ENCODE results near the gene GRIP1. TPM values are rescaled to one million over a fixed set of nuclear protein-coding genes. Genes with fewer than 3 reads are reported as not detected.

GRIP1 gene
- total and polyA plus RNA-seq, 10 of the 15 experiments (the other 5 are each of a cell fraction or from before 2014, with no cell fraction given): 0.05 to 0.85 (median 0.50) TPM; not detected in 7

DNA sequence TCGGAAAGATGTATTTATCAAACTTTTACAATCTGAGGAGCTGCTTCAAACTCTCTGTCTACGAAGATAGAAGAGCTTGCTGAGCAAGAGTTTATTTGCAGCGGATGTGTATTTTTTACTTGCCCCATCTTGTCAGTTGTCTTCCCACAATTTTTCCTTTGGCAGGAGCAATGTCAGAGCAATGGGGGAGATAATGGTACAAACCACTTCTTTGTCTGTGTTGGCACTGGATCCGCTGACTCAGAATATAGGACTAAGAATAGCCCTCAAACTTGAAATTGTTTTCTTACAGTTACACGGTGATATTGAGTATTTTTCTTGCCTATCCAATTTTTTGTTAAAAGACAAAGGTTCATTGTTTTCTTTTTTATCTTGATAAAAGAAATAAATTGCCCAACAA, 348.9 kb downstream of the GRIP1 start (continued):
- no peak for TF ChIP-seq TCF12 (IDR thresholded peaks at IDR 0.05; ENCODE audit: low read depth, low read length)
- no peak for TF ChIP-seq BACH1 (IDR thresholded peaks at IDR 0.05; ENCODE audit: borderline replicate concordance)
- TF ChIP-seq, protein P1, sequence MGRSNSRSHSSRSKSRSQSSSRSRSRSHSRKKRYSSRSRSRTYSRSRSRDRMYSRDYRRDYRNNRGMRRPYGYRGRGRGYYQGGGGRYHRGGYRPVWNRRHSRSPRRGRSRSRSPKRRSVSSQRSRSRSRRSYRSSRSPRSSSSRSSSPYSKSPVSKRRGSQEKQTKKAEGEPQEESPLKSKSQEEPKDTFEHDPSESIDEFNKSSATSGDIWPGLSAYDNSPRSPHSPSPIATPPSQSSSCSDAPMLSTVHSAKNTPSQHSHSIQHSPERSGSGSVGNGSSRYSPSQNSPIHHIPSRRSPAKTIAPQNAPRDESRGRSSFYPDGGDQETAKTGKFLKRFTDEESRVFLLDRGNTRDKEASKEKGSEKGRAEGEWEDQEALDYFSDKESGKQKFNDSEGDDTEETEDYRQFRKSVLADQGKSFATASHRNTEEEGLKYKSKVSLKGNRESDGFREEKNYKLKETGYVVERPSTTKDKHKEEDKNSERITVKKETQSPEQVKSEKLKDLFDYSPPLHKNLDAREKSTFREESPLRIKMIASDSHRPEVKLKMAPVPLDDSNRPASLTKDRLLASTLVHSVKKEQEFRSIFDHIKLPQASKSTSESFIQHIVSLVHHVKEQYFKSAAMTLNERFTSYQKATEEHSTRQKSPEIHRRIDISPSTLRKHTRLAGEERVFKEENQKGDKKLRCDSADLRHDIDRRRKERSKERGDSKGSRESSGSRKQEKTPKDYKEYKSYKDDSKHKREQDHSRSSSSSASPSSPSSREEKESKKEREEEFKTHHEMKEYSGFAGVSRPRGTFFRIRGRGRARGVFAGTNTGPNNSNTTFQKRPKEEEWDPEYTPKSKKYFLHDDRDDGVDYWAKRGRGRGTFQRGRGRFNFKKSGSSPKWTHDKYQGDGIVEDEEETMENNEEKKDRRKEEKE (IDR thresholded peaks at IDR 0.05): no peak
- no peak for TF ChIP-seq TCF7 (IDR thresholded peaks at IDR 0.05; ENCODE audit: borderline replicate concordance)
- TF ChIP-seq WRNIP1 (IDR thresholded peaks at IDR 0.05; ENCODE audit: borderline replicate concordance, low read depth, low read length): no peak
- no peak for TF ChIP-seq NR2C1 (IDR thresholded peaks at IDR 0.05)

DNA sequence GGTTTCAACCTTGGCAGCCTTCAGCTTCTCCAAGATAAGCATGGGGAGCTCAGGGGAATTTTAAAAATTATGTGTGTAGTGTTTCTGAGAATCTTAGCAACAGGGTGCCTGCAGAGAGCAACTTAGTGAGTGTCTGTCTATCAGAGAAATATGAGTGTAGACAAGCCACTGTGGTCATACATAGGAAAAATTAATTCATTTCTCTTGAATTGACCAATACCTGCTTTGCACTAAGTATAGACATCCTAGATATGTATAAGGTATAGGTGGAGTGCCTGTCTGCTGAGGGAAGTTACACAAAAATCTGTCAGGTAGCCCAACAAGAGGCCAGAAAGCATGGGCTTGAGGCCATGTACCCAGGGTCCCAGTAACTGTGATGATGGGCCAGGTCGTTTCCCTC, 355.9 kb downstream of the GRIP1 start:
- no peaks in the 10 kb centered on the region for H3K4me1 ChIP-seq (ENCODE audit: control insufficient read depth, insufficient read depth, low read length)
- in situ Hi-C loops (cut with MboI) (no loop called here), intact Hi-C loops (cut with micrococcal nuclease; ENCODE audit: unreplicated experiment) (no loop called here)
- no peak for DNase-seq (ENCODE audit: low read depth, low spot score)
- H3K9me3 ChIP-seq (replicated peaks; ENCODE audit: control insufficient read depth, insufficient read depth, low read length): no peaks in the 10 kb centered on the region
- no peak overlapping the region for H3K4me3 ChIP-seq
- H3K36me3 ChIP-seq (ENCODE audit: control insufficient read depth in 2 of 2, insufficient read depth in 2 of 2, low read length in 1 of 2): peaks cover 0 to 6% of the 10 kb centered on the region in 2 experiments; a peak in 3 of 4 replicates
- ChIA-PET SMC1A (ENCODE audit: uncharacterized antibody, unreplicated experiment) (no interaction called here), POLR2A (interaction anchor here (3.2 kb wide), 1 partner anchor 20 kb away, joined by 10 read pairs; the partner anchor contains the start of gene HELB), CTCF (no interaction called here), RAD21 (ENCODE audit: unreplicated experiment) (no interaction called here)
- no peaks in the 10 kb centered on the region for H3K27me3 ChIP-seq (replicated peaks in 1 of 2; ENCODE audit: control insufficient read depth in 2 of 2, insufficient read depth in 2 of 2, low read length in 1 of 2)
- no peaks in the 10 kb centered on the region for H4K20me1 ChIP-seq (ENCODE audit: control insufficient read depth, insufficient read depth)
- no peak overlapping the region for H3K27ac ChIP-seq (ENCODE audit: control insufficient read depth, insufficient read depth)
- 83% methylated on average over 1 of the region's 1 CpG for WGBS (ENCODE audit: insufficient coverage, insufficient replicate concordance, low lambda C conversion rate, missing lambda C conversion rate)
- H2AFZ ChIP-seq (ENCODE audit: control insufficient read depth, low read depth, low read length): no peak overlapping the region
- BruUV-seq (replicated peaks): no TSS peak
- H3K79me2 ChIP-seq (ENCODE audit: control insufficient read depth, insufficient read depth, low read length): no peaks in the 10 kb centered on the region
- H3K4me2 ChIP-seq (ENCODE audit: control insufficient read depth, insufficient read depth): no peak overlapping the region
- no peak overlapping the region for H3K9ac ChIP-seq (ENCODE audit: control insufficient read depth, insufficient read depth, low read length)
- no peak for TF ChIP-seq TCF7 (IDR thresholded peaks at IDR 0.05; ENCODE audit: borderline replicate concordance)
- no peak for TF ChIP-seq ESRRA (IDR thresholded peaks at IDR 0.05; ENCODE audit: low read length)
- no peak for TF ChIP-seq SREBF2 (IDR thresholded peaks at IDR 0.05; ENCODE audit: low read length)
- no peak for TF ChIP-seq ZBED1 (IDR thresholded peaks at IDR 0.05; ENCODE audit: borderline replicate concordance)
- TF ChIP-seq, protein P2, sequence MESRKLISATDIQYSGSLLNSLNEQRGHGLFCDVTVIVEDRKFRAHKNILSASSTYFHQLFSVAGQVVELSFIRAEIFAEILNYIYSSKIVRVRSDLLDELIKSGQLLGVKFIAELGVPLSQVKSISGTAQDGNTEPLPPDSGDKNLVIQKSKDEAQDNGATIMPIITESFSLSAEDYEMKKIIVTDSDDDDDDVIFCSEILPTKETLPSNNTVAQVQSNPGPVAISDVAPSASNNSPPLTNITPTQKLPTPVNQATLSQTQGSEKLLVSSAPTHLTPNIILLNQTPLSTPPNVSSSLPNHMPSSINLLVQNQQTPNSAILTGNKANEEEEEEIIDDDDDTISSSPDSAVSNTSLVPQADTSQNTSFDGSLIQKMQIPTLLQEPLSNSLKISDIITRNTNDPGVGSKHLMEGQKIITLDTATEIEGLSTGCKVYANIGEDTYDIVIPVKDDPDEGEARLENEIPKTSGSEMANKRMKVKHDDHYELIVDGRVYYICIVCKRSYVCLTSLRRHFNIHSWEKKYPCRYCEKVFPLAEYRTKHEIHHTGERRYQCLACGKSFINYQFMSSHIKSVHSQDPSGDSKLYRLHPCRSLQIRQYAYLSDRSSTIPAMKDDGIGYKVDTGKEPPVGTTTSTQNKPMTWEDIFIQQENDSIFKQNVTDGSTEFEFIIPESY (IDR thresholded peaks at IDR 0.05): no peak
- no peak for TF ChIP-seq NFIC (IDR thresholded peaks at IDR 0.05; ENCODE audit: low read depth, low read length)
- TF ChIP-seq KAT2A (conservative IDR thresholded peaks at IDR 0.05; ENCODE audit: control insufficient read depth, low read depth, low read length): no peak
- no peak for ATAC-seq
- FAIRE-seq: no peak

All from GM12878 (cell line).